DND-41 (cell line): ENCODE results near the gene SEL1L2.

Experiments used
- ATAC-seq: fragments of 200-7000 bp; cut with Tn5 transposase; 3 replicates; pipeline ENCODE4 v1.9.1; 2021; ENCODE audit warnings: low read depth; ENCODE audit not compliant: insufficient read depth
- DNase-seq: peaks from one replicate; pipeline ENCODE4 v3.0.0-alpha.2; 2020
- H2AFZ ChIP-seq: 2 replicates; pipeline ENCODE4 v1.6.0; 2012; ENCODE audit warnings: low read depth, low read length
- H3K27ac ChIP-seq: 2 replicates; pipeline ENCODE4 v1.5.1; 2012; ENCODE audit warnings: low read length, inconsistent platforms
- H3K27me3 ChIP-seq: fragments of 200-600 bp; sonication (generic); 2 replicates; pipeline ENCODE4 v1.6.0; 2012; ENCODE audit warnings: low read length, mild to moderate bottlenecking, inconsistent platforms; ENCODE audit not compliant: insufficient read depth, poor library complexity
- H3K36me3 ChIP-seq: 2 replicates; pipeline ENCODE4 v1.5.1; 2012; ENCODE audit warnings: low read length, inconsistent platforms; ENCODE audit not compliant: insufficient read depth
- H3K4me1 ChIP-seq: 2 replicates; pipeline ENCODE4 v1.5.1; 2012; ENCODE audit warnings: mild to moderate bottlenecking, low read length; ENCODE audit not compliant: insufficient read depth
- H3K4me2 ChIP-seq: 2 replicates; pipeline ENCODE4 v1.6.0; 2012; ENCODE audit warnings: mild to moderate bottlenecking, moderate library complexity, low read length, inconsistent platforms; ENCODE audit not compliant: insufficient read depth
- H3K4me3 ChIP-seq, 2 experiments: fragments of 200-600 bp in 1 of 2; shearing (Covaris generic) in 1 of 2; 2 replicates each; pipeline ENCODE4 v1.5.1; 2012 to 2016; ENCODE audit warnings: inconsistent platforms in 2 of 2, low read length in 2 of 2, mild to moderate bottlenecking in 2 of 2, low read depth in 1 of 2, moderate library complexity in 1 of 2
- H3K79me2 ChIP-seq: 2 replicates; pipeline ENCODE4 v1.6.0; 2012; ENCODE audit warnings: low read length, inconsistent platforms; ENCODE audit not compliant: insufficient read depth
- H3K9ac ChIP-seq: 2 replicates; pipeline ENCODE4 v1.6.0; 2012; ENCODE audit warnings: low read depth, mild to moderate bottlenecking, inconsistent platforms, low read length, moderate library complexity
- H3K9me3 ChIP-seq: 2 replicates; pipeline ENCODE4 v1.5.1; 2012; ENCODE audit warnings: low read length, moderate library complexity, mild to moderate bottlenecking, inconsistent platforms; ENCODE audit not compliant: insufficient read depth, severe bottlenecking
- H4K20me1 ChIP-seq: 2 replicates; pipeline ENCODE4 v1.6.0; 2012; ENCODE audit warnings: low read length; ENCODE audit not compliant: insufficient read depth
- CTCF ChIP-seq: IDR thresholded peaks from 2 replicates; pipeline ENCODE4 v1.5.1; 2012; ENCODE audit warnings: borderline replicate concordance, low read length, moderate library complexity, mild to moderate bottlenecking; ENCODE audit not compliant: poor library complexity, severe bottlenecking; ENCODE audit errors: extremely low read depth
- EZH2 ChIP-seq: IDR thresholded peaks from 3 replicates; pipeline ENCODE4 v1.6.1; 2012; ENCODE audit warnings: borderline replicate concordance, low read depth, mild to moderate bottlenecking, moderate library complexity, low read length, inconsistent platforms; ENCODE audit not compliant: severe bottlenecking

SEL1L2 gene

DNA sequence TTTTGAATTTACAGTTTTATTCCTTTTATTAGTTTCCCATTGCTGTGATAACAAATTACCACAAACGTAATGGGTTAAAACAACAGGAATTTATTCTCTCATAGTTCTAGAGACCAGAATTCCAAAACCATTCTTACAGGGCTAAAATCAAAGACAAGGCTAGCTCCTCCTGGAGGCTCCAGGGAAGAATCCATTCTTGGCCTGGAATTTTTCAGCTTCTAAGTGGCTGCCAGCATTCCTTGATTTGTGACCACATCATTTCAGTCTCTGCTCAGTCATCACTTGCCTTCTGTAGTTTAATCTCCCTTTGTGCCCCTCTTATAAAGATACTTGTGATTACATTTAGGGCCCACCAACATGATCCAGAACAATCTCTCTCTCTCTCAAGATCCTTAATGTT is 897 bp upstream of the SEL1L2 start:
- DNase-seq (no peak), ATAC-seq (no peak)
- TF ChIP-seq CTCF (no peak), EZH2 (no peak)
- Histone ChIP-seq H3K27me3 (no peaks in the 10 kb centered on the region), H3K4me1 (no peaks in the 10 kb centered on the region), H2AFZ (no peak overlapping the region), H3K4me2 (no peak overlapping the region), H3K36me3 (no peaks in the 10 kb centered on the region), H3K27ac (no peak overlapping the region), H3K9ac (no peak overlapping the region), H4K20me1 (no peaks in the 10 kb centered on the region), H3K79me2 (no peaks in the 10 kb centered on the region), H3K4me3 (no peak overlapping the region), H3K9me3 (peaks cover 27% of the 10 kb centered on the region)

DNA sequence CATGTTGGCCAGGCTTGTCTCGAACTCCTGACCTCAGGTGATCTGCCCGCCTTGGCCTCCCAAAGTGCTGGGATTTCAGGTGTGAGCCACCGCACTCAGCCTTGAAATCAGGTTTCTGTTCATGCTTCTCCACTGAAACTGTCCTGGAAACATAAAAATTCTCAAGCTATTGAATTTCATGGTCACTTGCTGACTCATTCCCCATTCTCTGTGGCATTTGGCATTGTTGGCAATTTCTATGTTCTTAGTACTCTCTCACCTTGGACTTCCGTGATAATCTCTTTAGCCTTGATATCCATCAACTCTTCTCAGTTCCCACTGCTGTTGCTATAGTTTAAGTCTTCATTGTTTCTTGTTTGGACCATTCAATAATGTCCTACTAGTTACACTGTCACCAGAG is 6.2 kb downstream of the SEL1L2 start:
- DNase-seq: no peak
- no peak for TF ChIP-seq CTCF
- TF ChIP-seq EZH2: no peak
- no peaks in the 10 kb centered on the region for H3K79me2 ChIP-seq
- no peaks in the 10 kb centered on the region for H3K27me3 ChIP-seq
- H3K9me3 ChIP-seq: no peaks in the 10 kb centered on the region
- H4K20me1 ChIP-seq: no peaks in the 10 kb centered on the region
- no peak overlapping the region for H3K27ac ChIP-seq
- no peak overlapping the region for H3K4me3 ChIP-seq
- no peak for ATAC-seq
- no peaks in the 10 kb centered on the region for H3K4me1 ChIP-seq
- no peak overlapping the region for H2AFZ ChIP-seq
- no peak overlapping the region for H3K4me2 ChIP-seq
- no peaks in the 10 kb centered on the region for H3K36me3 ChIP-seq
- H3K9ac ChIP-seq: no peak overlapping the region

DNA sequence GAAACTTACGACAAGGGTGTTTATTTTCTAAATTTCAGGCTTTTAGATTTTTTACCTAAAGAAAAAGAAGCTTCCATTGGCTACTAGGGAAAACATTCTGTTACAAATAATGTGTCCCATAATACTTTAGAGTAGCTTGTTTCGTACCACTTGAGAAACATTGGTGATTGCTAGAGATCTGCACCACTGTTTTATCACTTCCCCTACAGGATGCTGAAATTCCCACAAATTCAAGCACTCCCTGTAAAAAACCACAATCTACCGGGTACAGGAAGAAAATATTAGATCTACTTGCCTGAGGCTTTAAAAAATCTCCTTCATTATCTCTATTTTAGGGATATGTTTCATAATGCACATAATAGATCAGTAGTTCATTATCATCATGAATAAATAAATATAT is 29.9 kb downstream of the SEL1L2 start:
- Histone ChIP-seq H3K27me3 (peaks cover 2% of the 10 kb centered on the region), H4K20me1 (no peaks in the 10 kb centered on the region), H3K9me3 (no peaks in the 10 kb centered on the region), H3K9ac (no peak overlapping the region), H3K79me2 (no peaks in the 10 kb centered on the region), H3K4me1 (no peaks in the 10 kb centered on the region), H2AFZ (no peak overlapping the region), H3K4me3 (no peak overlapping the region), H3K4me2 (no peak overlapping the region), H3K27ac (no peak overlapping the region), H3K36me3 (no peaks in the 10 kb centered on the region)
- ATAC-seq: no peak
- TF ChIP-seq EZH2 (no peak), CTCF (no peak)
- DNase-seq: no peak

DNA sequence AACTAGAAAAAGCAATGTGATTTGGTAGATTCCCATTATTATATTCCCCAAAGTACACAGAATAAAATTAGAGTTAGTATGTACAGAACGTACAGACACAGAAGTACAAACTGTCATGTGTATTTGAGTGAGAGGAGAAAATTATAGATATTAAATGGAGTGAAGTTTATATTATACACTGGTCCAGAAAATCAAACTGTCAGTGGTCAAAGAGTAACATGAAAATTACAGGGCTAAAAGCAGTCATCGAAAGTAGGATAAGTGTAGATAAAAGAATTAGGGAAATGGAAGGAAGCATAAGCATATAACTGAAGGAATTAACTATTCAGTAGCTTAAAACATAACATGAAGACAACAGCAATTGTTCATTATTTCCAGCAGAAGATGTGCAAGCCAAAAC is 30.3 kb downstream of the SEL1L2 start:
- no peak overlapping the region for H3K4me3 ChIP-seq
- no peaks in the 10 kb centered on the region for H3K79me2 ChIP-seq
- ATAC-seq (no peak), DNase-seq (no peak)
- no peak overlapping the region for H2AFZ ChIP-seq
- no peak overlapping the region for H3K27ac ChIP-seq
- no peaks in the 10 kb centered on the region for H3K9me3 ChIP-seq
- H4K20me1 ChIP-seq: no peaks in the 10 kb centered on the region
- no peaks in the 10 kb centered on the region for H3K4me1 ChIP-seq
- H3K36me3 ChIP-seq: no peaks in the 10 kb centered on the region
- no peak overlapping the region for H3K4me2 ChIP-seq
- TF ChIP-seq EZH2 (no peak), CTCF (no peak)
- no peak overlapping the region for H3K9ac ChIP-seq
- peaks cover 6% of the 10 kb centered on the region for H3K27me3 ChIP-seq
